Testis (tissue), 3 donors: ENCODE data around the gene ANXA6. TPM values are rescaled to one million over a fixed set of nuclear protein-coding genes. Genes with fewer than 3 reads are reported as not detected.

Experiments used
- DNase-seq: peaks from one replicate; pipeline ENCODE4 v3.0.0-alpha.2; 2019
- H3K27ac ChIP-seq, 2 donors: fragments of 200-600 bp; sonication (generic); one replicate each; pipeline ENCODE4 v1.5.1; 2019
- H3K27me3 ChIP-seq: fragments of 200-600 bp; sonication (generic); one replicate; pipeline ENCODE4 v1.5.1; 2019
- H3K36me3 ChIP-seq: fragments of 200-600 bp; sonication (generic); one replicate; pipeline ENCODE4 v1.5.1; 2017; ENCODE audit warnings: low read depth; ENCODE audit errors: missing control alignments
- H3K4me1 ChIP-seq: fragments of 200-600 bp; sonication (generic); one replicate; pipeline ENCODE4 v1.5.1; 2019
- H3K4me3 ChIP-seq, 2 donors: fragments of 200-600 bp; sonication (generic); one replicate each; pipeline ENCODE4 v1.5.1; 2017 to 2019
- H3K9me3 ChIP-seq: fragments of 200-600 bp; sonication (generic); one replicate; pipeline ENCODE4 v1.5.1; 2017
- POLR2A ChIP-seq: fragments of 450-650 bp; IDR thresholded peaks from one replicate; pipeline ENCODE4 v1.6.1; 2017; ENCODE audit warnings: antibody characterized with exemption, mild to moderate bottlenecking, moderate library complexity
- WGBS, 2 donors: methylation state at CpG; one replicate each; pipeline ENCODE4 v1.1.5; 2018; 5-methylcytosine and 5-hydroxymethylcytosine counted together
- intact Hi-C: fragments of 100-400 bp; cut with DNase I; formaldehyde crosslinking; loops from one replicate; pipeline ENCODE4 v1.15.1; 2023; ENCODE audit warnings: low total_unique reads
- polyA plus RNA-seq: library from polyadenylated mRNA; stranded (reverse); fragments of 350-450 nt; fragmentation: Illumina TruSeq; extraction: RNeasy Lipid Tissue Mini Kit (QIAGEN cat#74804); gene quantifications from one replicate; pipeline ENCODE4 v1.2.3, GENCODE V29; 2014; ENCODE audit warnings: low read depth, low replicate concordance; ENCODE audit not compliant: insufficient read depth
- total RNA-seq, 2 donors: library from RNA; depleted of rRNA; stranded (reverse); fragments of >200 nt; gene quantifications; one replicate each; pipeline ENCODE4 v1.2.3, GENCODE V29; 2016
- TF ChIP-seq, protein P1 (sequence below), 3 experiments: fragments of 450-650 bp in 2 of 3; fragments of 200-600 bp in 1 of 3; sonication (generic) in 1 of 3; IDR thresholded peaks; one replicate each; pipeline ENCODE4 v1.5.1; 2016 to 2019; ENCODE audit warnings: antibody characterized with exemption in 3 of 3, mild to moderate bottlenecking in 2 of 3, moderate library complexity in 1 of 3

The ANXA6 gene
- total and polyA plus RNA-seq, 3 donors from 2014 or later, result 116 to 180 (median 152) TPM

DNA sequence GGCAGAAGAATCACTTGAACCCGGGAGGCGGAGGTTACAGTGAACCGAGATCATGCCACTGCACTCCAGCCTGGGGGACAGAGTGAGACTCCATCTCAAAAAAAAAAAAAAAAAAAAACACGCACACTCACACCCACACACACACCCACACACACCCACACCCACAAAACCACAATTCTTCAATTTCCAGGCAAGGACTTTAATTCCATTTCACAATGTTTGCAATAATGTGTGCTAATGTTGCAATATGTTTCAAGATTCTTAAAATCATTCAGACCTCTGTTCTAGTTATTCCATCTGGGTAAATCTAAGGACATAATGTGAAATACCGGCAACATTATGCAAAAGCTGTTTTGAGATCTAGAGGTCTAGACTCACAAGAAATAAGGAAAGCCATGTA lies 38.0 kb upstream of the ANXA6 start:
- H3K27me3 ChIP-seq, result no peaks in the 10 kb centered on the region
- DNase-seq, result no peak
- WGBS, 2 donors, result 71 to 83% methylated on average over 5 of the region's 5 CpGs
- H3K4me3 ChIP-seq, result no peak overlapping the region
- peaks cover 9% of the 10 kb centered on the region for H3K4me1 ChIP-seq
- no peak for TF ChIP-seq POLR2A
- TF ChIP-seq, protein P1, sequence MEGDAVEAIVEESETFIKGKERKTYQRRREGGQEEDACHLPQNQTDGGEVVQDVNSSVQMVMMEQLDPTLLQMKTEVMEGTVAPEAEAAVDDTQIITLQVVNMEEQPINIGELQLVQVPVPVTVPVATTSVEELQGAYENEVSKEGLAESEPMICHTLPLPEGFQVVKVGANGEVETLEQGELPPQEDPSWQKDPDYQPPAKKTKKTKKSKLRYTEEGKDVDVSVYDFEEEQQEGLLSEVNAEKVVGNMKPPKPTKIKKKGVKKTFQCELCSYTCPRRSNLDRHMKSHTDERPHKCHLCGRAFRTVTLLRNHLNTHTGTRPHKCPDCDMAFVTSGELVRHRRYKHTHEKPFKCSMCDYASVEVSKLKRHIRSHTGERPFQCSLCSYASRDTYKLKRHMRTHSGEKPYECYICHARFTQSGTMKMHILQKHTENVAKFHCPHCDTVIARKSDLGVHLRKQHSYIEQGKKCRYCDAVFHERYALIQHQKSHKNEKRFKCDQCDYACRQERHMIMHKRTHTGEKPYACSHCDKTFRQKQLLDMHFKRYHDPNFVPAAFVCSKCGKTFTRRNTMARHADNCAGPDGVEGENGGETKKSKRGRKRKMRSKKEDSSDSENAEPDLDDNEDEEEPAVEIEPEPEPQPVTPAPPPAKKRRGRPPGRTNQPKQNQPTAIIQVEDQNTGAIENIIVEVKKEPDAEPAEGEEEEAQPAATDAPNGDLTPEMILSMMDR (IDR thresholded peaks at IDR 0.05), result no peak
- intact Hi-C loops, result no loop called here
- no peaks in the 10 kb centered on the region for H3K9me3 ChIP-seq
- peak overlapping the region in 1 of 2 donors; percentile 56 for H3K27ac ChIP-seq
- no peaks in the 10 kb centered on the region for H3K36me3 ChIP-seq

GRCh38 chr5:151192626-151193025 lies 35.0 kb upstream of the ANXA6 start:
- no peak overlapping the region for H3K27ac ChIP-seq
- no peak for DNase-seq
- H3K4me1 ChIP-seq, result peaks cover 9% of the 10 kb centered on the region
- TF ChIP-seq POLR2A, result no peak
- TF ChIP-seq, protein P1 (IDR thresholded peaks at IDR 0.05), result no peak
- no peak overlapping the region for H3K4me3 ChIP-seq
- intact Hi-C loops, result no loop called here
- H3K9me3 ChIP-seq, result no peaks in the 10 kb centered on the region
- no peaks in the 10 kb centered on the region for H3K27me3 ChIP-seq
- H3K36me3 ChIP-seq, result no peaks in the 10 kb centered on the region

GRCh38 chr5:151191661-151192060 lies 34.1 kb upstream of the ANXA6 start:
- Histone ChIP-seq H3K9me3 (no peaks in the 10 kb centered on the region), H3K4me3 (no peak overlapping the region), H3K27me3 (no peaks in the 10 kb centered on the region), H3K27ac (no peak overlapping the region), H3K36me3 (no peaks in the 10 kb centered on the region), H3K4me1 (peaks cover 4% of the 10 kb centered on the region)
- intact Hi-C loops, result no loop called here
- 96 to 100% methylated on average over 1 of the region's 1 CpG for WGBS, 2 donors
- no peak for DNase-seq
- TF ChIP-seq, protein P1 (IDR thresholded peaks at IDR 0.05), result no peak
- TF ChIP-seq POLR2A, result no peak

DNA sequence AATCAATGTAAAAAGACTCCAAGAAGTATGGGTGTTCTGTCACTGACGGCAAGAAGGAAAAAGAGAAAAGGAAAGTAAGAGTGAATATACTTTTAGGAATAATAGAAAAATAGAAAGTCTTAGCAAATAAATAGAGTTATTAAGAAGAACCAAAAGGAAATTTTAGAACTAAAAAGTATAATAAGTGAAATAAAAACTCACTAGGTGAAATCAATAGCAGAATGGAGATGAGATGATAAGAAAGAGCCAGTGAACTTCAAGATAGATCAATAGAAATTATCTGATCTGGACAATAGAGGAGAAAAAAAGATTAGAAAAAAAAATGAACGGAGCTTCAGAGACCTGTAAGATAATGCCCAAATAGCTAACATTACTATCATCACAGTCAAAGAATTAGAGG lies 31.6 kb upstream of the ANXA6 start:
- no peaks in the 10 kb centered on the region for H3K4me1 ChIP-seq
- no peaks in the 10 kb centered on the region for H3K27me3 ChIP-seq
- no peak overlapping the region for H3K27ac ChIP-seq
- 84 to 94% methylated on average over 2 of the region's 2 CpGs for WGBS, 2 donors
- TF ChIP-seq, protein P1 (IDR thresholded peaks at IDR 0.05), result no peak
- TF ChIP-seq POLR2A, result no peak
- no peaks in the 10 kb centered on the region for H3K9me3 ChIP-seq
- DNase-seq, result no peak
- no peak overlapping the region for H3K4me3 ChIP-seq
- intact Hi-C loops, result no loop called here
- H3K36me3 ChIP-seq, result no peaks in the 10 kb centered on the region

- no peak overlapping the region for H3K4me3 ChIP-seq
- TF ChIP-seq POLR2A, result no peak
- TF ChIP-seq, protein P1 (IDR thresholded peaks at IDR 0.05), result no peak
- no peaks in the 10 kb centered on the region for H3K36me3 ChIP-seq
- H3K27me3 ChIP-seq, result no peaks in the 10 kb centered on the region
- no peak for DNase-seq
- H3K4me1 ChIP-seq, result no peaks in the 10 kb centered on the region
- WGBS, 2 donors, result 50 to 65% methylated on average over 4 of the region's 4 CpGs
- H3K27ac ChIP-seq, result no peak overlapping the region
- no peaks in the 10 kb centered on the region for H3K9me3 ChIP-seq
- intact Hi-C loops, result no loop called here
These were observed 29.0 kb upstream of the ANXA6 start for GRCh38 chr5:151186538-151186937.
